ENCODE results near the gene EMP2.

GRCh38 chr16:10608687-10609401 is 28.4 kb upstream of the EMP2 start:
- TF ChIP-seq CTCF (IDR thresholded peaks at IDR 0.05; ENCODE audit: insufficient read depth, low read length, poor library complexity, severe bottlenecking) (no peak), EZH2phosphoT487 (conservative IDR thresholded peaks at IDR 0.05; ENCODE audit: low read length) (no peak)

Data from SU-DHL-6 (cell line).